ENCODE results near the gene VOPP1.

DNA sequence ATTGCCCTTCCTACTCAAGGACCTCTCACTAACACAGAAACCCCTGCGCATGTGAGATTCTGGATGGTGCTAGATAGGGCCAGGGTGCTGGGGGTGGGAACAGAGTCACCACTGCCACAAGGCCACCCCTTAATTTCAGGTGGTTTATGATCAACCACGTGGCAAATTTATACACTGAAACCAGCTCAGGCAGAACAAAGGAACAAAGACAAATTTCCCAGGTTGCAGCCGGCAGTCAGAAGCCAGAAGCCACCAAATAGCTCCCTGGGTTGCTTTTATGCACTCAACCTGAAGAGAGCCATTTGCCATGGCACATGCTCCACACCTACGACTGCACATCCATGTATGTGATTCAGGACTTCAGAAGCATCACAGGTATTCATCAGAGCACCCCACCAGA lies 2.5 kb downstream of the VOPP1 start:
- no peak for TF ChIP-seq POLR2A (IDR thresholded peaks at IDR 0.05)
- TF ChIP-seq, protein P1, sequence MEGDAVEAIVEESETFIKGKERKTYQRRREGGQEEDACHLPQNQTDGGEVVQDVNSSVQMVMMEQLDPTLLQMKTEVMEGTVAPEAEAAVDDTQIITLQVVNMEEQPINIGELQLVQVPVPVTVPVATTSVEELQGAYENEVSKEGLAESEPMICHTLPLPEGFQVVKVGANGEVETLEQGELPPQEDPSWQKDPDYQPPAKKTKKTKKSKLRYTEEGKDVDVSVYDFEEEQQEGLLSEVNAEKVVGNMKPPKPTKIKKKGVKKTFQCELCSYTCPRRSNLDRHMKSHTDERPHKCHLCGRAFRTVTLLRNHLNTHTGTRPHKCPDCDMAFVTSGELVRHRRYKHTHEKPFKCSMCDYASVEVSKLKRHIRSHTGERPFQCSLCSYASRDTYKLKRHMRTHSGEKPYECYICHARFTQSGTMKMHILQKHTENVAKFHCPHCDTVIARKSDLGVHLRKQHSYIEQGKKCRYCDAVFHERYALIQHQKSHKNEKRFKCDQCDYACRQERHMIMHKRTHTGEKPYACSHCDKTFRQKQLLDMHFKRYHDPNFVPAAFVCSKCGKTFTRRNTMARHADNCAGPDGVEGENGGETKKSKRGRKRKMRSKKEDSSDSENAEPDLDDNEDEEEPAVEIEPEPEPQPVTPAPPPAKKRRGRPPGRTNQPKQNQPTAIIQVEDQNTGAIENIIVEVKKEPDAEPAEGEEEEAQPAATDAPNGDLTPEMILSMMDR (IDR thresholded peaks at IDR 0.05), result no peak

Measured in ovary (tissue), 3 donors.